Measurements from ENCODE around the gene ITPK1.
"Not testable (repeated sequence)": the region's sequence is repeated elsewhere in the genome, so short reads cannot be mapped to it uniquely, and the experiment has no call there.

Gene ITPK1

DNA sequence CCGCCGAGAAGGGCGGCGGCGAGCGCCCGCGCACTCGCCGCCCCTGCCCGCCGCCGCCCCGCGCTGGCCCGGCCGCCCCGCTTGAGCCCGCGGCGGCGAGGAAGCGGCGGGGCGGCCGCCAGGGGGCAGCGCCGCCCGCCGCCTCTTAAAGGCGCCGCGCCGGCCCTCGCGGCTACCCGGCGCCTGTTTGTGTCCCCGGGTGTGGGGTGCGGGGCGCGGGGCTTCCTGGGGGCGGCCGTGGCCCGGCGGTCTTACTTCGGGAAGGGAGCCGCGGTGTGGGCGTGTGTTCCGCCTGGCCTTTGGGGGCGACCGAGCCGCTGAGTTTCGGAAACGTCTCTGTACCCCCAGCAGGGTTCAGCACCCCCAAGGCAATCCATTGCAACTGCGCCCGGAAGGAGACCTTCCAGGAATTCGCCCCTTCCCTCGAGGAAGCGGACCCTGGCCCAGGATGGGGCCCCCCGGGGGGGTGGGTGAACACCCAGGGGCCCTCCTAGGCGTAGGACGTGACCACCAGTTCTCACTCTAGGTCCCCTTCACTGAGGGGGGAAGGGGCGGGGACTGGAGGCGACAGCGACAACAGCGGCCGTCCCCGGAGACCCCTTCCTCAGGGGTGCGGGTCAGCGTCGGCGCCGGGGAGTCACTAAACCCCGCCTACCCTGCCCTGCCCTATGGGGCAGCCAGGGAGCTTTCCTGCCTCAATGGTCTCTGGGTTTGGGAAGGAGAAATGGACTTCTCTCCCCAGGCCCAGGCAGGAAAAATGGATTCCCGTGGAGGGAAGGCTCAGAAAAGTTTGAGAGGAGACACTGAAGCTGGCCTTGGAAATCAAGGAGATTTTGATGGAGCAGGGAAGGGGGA, at the start of gene ITPK1:
Gene ITPK1 (minus strand): TSS at position 105 of the 855 bp plus-strand sequence. CDS start 762 bp downstream, outside the sequence.
- Histone ChIP-seq H3K36me3 (ENCODE audit: control insufficient read depth in 2 of 2, insufficient read depth in 2 of 2, low read length in 2 of 2) (no peaks in the 10 kb centered on the region), H3K27me3 (ENCODE audit: control insufficient read depth in 1 of 2, insufficient read depth in 2 of 2, low read length in 2 of 2) (no peaks in the 10 kb centered on the region), H3K9me3 (ENCODE audit: control insufficient read depth in 2 of 2, low read length in 2 of 2) (no peaks in the 10 kb centered on the region), H3K27ac (ENCODE audit: low read length) (peak within 1 kb of the TSS; percentile 90), H3K4me1 (ENCODE audit: control insufficient read depth, insufficient read depth, low read length) (peaks cover 29% of the 10 kb centered on the region), H3K9ac (ENCODE audit: low read length in 2 of 2) (peak within 1 kb of the TSS; percentile 87 to 90), H3K4me3 (ENCODE audit: low read length in 2 of 2) (peak within 1 kb of the TSS; percentile 82 to 97)

DNA sequence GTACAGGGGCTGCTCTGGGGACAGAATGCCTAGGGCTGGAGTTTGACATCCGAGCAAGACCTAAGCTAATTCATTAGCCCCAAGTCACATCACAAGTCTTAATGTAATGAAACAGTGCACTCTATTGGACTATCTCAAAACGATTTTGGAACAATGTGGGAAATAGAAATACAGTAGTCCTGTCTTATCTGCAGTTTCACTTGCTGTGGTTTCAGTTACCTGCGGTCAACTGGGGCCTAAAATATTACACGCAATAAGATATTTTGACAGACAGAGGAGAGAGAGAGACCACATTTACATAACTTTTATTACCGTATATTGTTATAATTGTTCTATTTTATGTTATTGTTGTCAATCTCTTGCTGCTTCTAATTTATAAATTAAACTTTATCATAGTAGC, 47.8 kb upstream of the ITPK1 start:
- H3K36me3 ChIP-seq (ENCODE audit: control insufficient read depth in 2 of 2, insufficient read depth in 2 of 2, low read length in 2 of 2), result no peaks in the 10 kb centered on the region
- H3K9me3 ChIP-seq (ENCODE audit: control insufficient read depth in 2 of 2, low read length in 2 of 2), result no peaks in the 10 kb centered on the region
- no peak overlapping the region for H3K9ac ChIP-seq (ENCODE audit: low read length in 2 of 2)
- no peak overlapping the region for H3K27ac ChIP-seq (ENCODE audit: low read length)
- H3K4me3 ChIP-seq (ENCODE audit: low read length in 2 of 2), result no peak overlapping the region
- H3K27me3 ChIP-seq (ENCODE audit: control insufficient read depth in 1 of 2, insufficient read depth in 2 of 2, low read length in 2 of 2), result no peaks in the 10 kb centered on the region
- no peaks in the 10 kb centered on the region for H3K4me1 ChIP-seq (ENCODE audit: control insufficient read depth, insufficient read depth, low read length)

DNA sequence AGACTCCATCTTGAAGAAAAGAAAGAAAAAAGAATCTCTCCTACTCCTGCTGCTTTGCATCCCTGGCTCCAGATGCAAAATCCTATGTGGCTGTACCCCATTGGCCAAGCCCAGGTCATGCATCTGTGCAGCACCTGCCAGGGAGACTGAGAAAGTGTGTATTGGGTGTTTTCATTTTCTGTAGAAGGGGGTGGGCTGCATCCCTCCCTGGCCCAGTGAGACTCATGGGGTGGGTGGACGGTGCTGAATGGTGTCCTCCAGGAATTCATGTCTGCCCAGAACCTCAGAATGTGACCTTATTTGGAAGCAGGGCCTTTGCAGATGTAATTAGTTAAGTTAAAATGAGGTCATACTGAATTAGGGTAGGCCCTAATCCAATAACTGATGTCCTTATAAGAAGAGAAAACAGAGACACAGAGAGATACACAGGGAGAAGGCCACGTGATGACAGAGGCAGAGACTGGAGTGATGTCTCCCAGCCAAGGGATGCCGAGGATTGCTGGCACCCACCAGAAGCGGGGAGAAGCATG, 45.8 kb upstream of the ITPK1 start:
- H3K36me3 ChIP-seq (ENCODE audit: control insufficient read depth in 2 of 2, insufficient read depth in 2 of 2, low read length in 2 of 2), result no peaks in the 10 kb centered on the region
- H3K9me3 ChIP-seq (ENCODE audit: control insufficient read depth in 2 of 2, low read length in 2 of 2), result no peaks in the 10 kb centered on the region
- H3K27me3 ChIP-seq (ENCODE audit: control insufficient read depth in 1 of 2, insufficient read depth in 2 of 2, low read length in 2 of 2), result no peaks in the 10 kb centered on the region
- no peak overlapping the region for H3K9ac ChIP-seq (ENCODE audit: low read length in 2 of 2)
- no peak overlapping the region for H3K27ac ChIP-seq (ENCODE audit: low read length)
- H3K4me3 ChIP-seq (ENCODE audit: low read length in 2 of 2), result no peak overlapping the region
- no peaks in the 10 kb centered on the region for H3K4me1 ChIP-seq (ENCODE audit: control insufficient read depth, insufficient read depth, low read length)

DNA sequence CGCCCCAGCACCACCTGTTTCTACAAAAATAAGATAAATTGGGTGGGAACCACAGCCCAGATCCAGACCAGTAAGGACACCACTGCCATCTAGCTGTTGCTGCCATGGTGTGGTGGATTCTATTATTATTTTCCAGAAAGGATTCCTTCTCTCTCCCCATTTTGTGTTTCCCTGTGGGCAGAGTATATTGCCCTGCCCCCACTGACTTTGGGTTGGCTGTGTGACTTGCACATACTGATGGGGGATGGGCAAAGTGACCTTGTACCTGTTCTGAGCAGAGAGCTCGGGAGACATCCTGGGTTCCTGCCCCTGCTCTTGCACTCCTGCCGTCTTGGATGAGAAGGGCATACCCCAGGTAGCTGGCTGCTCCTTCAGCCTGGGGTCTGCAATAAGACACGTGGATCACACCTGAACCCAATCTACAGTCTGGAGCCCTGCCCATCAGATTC, 44.7 kb upstream of the ITPK1 start:
- H3K27me3 ChIP-seq (ENCODE audit: control insufficient read depth in 1 of 2, insufficient read depth in 2 of 2, low read length in 2 of 2), result no peaks in the 10 kb centered on the region
- H3K36me3 ChIP-seq (ENCODE audit: control insufficient read depth in 2 of 2, insufficient read depth in 2 of 2, low read length in 2 of 2), result no peaks in the 10 kb centered on the region
- H3K27ac ChIP-seq (ENCODE audit: low read length), result no peak overlapping the region
- H3K9ac ChIP-seq (ENCODE audit: low read length in 2 of 2), result no peak overlapping the region
- no peak overlapping the region for H3K4me3 ChIP-seq (ENCODE audit: low read length in 2 of 2)
- no peaks in the 10 kb centered on the region for H3K4me1 ChIP-seq (ENCODE audit: control insufficient read depth, insufficient read depth, low read length)
- no peaks in the 10 kb centered on the region for H3K9me3 ChIP-seq (ENCODE audit: control insufficient read depth in 2 of 2, low read length in 2 of 2)

DNA sequence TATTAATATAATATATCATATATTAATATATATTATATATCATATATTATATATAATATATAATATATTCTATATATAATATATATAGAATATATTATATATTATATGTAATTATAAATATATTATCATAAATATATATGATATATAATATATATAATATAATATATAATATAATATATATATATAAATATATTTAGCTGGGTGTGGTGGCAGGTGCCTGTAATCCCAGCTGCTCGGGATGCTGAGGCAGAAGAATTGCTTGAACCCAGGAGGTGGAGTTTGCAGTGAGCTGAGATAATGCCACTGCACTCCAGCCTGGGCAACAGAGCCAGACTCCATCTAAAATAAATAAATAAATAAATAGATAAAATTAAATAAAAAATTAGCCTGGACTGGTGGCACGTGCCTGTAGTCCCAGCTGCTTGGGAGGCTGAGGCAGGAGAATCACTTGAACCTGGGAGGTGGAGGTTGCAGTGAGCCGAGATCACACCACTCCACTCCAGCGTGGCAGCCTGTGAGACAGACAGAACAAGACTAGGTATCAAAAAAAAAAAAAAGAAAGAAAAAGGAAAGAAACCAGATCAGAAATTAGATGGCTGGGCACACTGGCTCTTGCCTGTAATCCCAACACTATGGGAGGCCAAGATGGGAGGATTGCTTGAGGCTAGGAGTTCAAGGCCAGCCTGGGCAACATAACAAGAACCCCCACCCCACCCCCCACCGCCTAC, 44.1 kb upstream of the ITPK1 start:
- not testable (repeated sequence) for H3K4me1 ChIP-seq (ENCODE audit: control insufficient read depth, insufficient read depth, low read length); H3K36me3 ChIP-seq (ENCODE audit: control insufficient read depth in 2 of 2, insufficient read depth in 2 of 2, low read length in 2 of 2); H3K9me3 ChIP-seq (ENCODE audit: control insufficient read depth in 2 of 2, low read length in 2 of 2); H3K4me3 ChIP-seq (ENCODE audit: low read length in 2 of 2); H3K27me3 ChIP-seq (ENCODE audit: control insufficient read depth in 1 of 2, insufficient read depth in 2 of 2, low read length in 2 of 2); H3K9ac ChIP-seq (ENCODE audit: low read length in 2 of 2); H3K27ac ChIP-seq (ENCODE audit: low read length)

DNA sequence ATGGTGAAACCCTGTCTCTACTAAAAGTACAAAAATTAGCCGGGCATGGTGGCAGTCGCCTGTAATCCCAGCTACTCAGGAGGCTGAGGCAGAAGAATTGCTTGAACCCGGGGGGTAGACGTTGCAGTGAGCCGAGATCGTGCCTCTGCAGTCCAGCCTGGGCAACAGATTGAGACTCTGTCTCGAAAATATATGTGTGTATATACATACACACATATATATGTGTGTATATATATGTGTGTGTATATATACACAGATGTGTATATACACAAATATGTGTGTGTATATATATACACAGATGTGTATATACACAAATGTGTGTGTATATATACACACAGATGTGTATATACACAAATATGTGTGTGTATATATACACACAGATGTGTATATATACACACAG, 42.6 kb upstream of the ITPK1 start:
- H3K9me3 ChIP-seq (ENCODE audit: control insufficient read depth in 2 of 2, low read length in 2 of 2); H3K27me3 ChIP-seq (ENCODE audit: control insufficient read depth in 1 of 2, insufficient read depth in 2 of 2, low read length in 2 of 2); H3K9ac ChIP-seq (ENCODE audit: low read length in 2 of 2): not testable (repeated sequence)

DNA sequence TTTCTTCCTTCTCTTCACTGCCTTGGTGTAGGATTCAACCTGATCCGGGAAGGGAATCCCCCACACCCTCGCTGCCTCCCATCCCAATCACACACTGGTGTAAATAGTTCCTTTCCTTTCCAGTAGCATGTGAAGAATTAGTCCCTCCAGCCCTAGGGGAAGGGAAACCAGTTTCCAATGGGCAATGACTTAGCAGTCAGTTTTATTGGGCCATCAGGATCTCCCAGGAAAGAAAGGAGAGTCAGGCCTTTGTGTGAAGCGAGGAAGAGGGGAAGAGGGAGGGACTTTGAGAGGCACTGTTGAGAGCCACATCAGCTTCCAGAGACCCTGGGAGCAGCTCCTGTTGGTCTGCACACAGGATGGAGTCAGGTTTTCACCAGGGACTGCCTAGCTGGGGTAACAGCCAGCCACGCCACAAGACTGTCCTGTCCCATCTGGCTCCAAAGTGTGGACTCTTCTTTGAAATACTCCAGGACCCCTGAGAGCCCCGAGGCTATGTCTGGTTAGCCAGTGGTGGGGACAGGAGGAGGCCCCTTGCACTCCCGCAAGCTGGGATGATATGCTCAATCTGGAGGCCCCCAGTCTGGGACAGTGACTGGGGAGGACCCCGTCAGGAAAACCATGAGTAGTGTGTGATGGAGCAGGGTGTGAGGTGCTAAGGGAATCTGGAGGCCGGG, 41.1 kb upstream of the ITPK1 start:
- no peaks in the 10 kb centered on the region for H3K36me3 ChIP-seq (ENCODE audit: control insufficient read depth in 2 of 2, insufficient read depth in 2 of 2, low read length in 2 of 2)
- no peaks in the 10 kb centered on the region for H3K4me1 ChIP-seq (ENCODE audit: control insufficient read depth, insufficient read depth, low read length)

More for the DNA sequence above, 42.6 kb upstream of the ITPK1 start:
- H3K4me1 ChIP-seq (ENCODE audit: control insufficient read depth, insufficient read depth, low read length); H3K4me3 ChIP-seq (ENCODE audit: low read length in 2 of 2); H3K36me3 ChIP-seq (ENCODE audit: control insufficient read depth in 2 of 2, insufficient read depth in 2 of 2, low read length in 2 of 2); H3K27ac ChIP-seq (ENCODE audit: low read length): not testable (repeated sequence)

DNA sequence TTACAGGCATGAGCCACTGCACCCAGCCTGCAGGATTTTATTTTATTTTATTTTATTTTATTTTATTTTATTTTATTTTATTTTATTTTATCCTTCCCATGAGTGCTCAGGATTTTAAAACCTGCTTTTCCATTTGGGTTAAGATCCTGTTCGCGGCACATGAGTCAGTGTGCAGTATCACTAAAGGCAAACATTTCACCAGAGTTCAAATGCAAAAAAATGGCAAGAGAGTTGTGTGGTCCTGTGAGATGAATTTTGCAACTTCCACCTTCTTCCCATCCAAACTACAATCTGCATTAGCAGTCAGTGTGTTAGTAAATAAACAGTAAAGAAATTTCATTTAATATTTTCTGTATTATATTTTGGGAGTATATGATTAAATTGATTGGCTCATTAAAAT, 39.9 kb upstream of the ITPK1 start:
- Histone ChIP-seq H3K4me1 (ENCODE audit: control insufficient read depth, insufficient read depth, low read length) (no peaks in the 10 kb centered on the region), H3K27me3 (ENCODE audit: control insufficient read depth in 1 of 2, insufficient read depth in 2 of 2, low read length in 2 of 2) (peaks cover 0 to 2% of the 10 kb centered on the region in 2 donors), H3K36me3 (ENCODE audit: control insufficient read depth in 2 of 2, insufficient read depth in 2 of 2, low read length in 2 of 2) (no peaks in the 10 kb centered on the region), H3K4me3 (ENCODE audit: low read length in 2 of 2) (no peak overlapping the region), H3K9ac (ENCODE audit: low read length in 2 of 2) (no peak overlapping the region), H3K27ac (ENCODE audit: low read length) (no peak overlapping the region), H3K9me3 (ENCODE audit: control insufficient read depth in 2 of 2, low read length in 2 of 2) (no peaks in the 10 kb centered on the region)

More for the DNA sequence above, 41.1 kb upstream of the ITPK1 start:
- no peaks in the 10 kb centered on the region for H3K9me3 ChIP-seq (ENCODE audit: control insufficient read depth in 2 of 2, low read length in 2 of 2)
- H3K27me3 ChIP-seq (ENCODE audit: control insufficient read depth in 1 of 2, insufficient read depth in 2 of 2, low read length in 2 of 2), result peaks cover 0 to 2% of the 10 kb centered on the region in 2 donors
- H3K4me3 ChIP-seq (ENCODE audit: low read length in 2 of 2), result no peak overlapping the region
- no peak overlapping the region for H3K27ac ChIP-seq (ENCODE audit: low read length)
- H3K9ac ChIP-seq (ENCODE audit: low read length in 2 of 2), result no peak overlapping the region

DNA sequence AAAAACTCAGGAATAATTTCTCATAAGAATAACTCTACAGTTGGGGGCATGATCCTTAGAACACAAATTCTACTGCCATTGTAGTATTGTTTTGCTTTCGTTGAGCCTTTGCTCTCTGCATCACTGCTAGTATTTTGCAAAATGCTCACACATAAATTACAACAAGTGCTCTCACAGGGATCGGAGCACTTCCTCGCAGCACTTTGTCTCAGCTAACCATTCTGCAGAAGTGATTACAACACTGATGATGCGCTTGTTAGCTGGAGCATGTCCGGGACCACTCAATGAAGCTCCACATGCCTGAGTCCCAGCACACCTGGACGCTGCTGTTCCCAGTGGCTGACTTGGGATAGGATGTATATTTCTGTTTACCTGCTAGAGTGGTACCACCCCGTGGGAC, 37.4 kb upstream of the ITPK1 start:
- Histone ChIP-seq H3K36me3 (ENCODE audit: control insufficient read depth in 2 of 2, insufficient read depth in 2 of 2, low read length in 2 of 2) (no peaks in the 10 kb centered on the region), H3K4me3 (ENCODE audit: low read length in 2 of 2) (no peak overlapping the region), H3K9ac (ENCODE audit: low read length in 2 of 2) (no peak overlapping the region), H3K9me3 (ENCODE audit: control insufficient read depth in 2 of 2, low read length in 2 of 2) (no peaks in the 10 kb centered on the region), H3K4me1 (ENCODE audit: control insufficient read depth, insufficient read depth, low read length) (no peaks in the 10 kb centered on the region), H3K27ac (ENCODE audit: low read length) (no peak overlapping the region), H3K27me3 (ENCODE audit: control insufficient read depth in 1 of 2, insufficient read depth in 2 of 2, low read length in 2 of 2) (peaks cover 0 to 2% of the 10 kb centered on the region in 2 donors)

All from stomach smooth muscle (tissue), 2 donors.